Measurements from ENCODE around the gene TJP1. TPM values are rescaled to one million over a fixed set of nuclear protein-coding genes. Genes with fewer than 3 reads are reported as not detected.

TJP1 gene
- total and polyA plus RNA-seq, 9 of the 15 experiments (the other 6 are each of a cell fraction or from before 2014, with no cell fraction given): 9.1 to 39.3 (median 28.0) TPM

DNA sequence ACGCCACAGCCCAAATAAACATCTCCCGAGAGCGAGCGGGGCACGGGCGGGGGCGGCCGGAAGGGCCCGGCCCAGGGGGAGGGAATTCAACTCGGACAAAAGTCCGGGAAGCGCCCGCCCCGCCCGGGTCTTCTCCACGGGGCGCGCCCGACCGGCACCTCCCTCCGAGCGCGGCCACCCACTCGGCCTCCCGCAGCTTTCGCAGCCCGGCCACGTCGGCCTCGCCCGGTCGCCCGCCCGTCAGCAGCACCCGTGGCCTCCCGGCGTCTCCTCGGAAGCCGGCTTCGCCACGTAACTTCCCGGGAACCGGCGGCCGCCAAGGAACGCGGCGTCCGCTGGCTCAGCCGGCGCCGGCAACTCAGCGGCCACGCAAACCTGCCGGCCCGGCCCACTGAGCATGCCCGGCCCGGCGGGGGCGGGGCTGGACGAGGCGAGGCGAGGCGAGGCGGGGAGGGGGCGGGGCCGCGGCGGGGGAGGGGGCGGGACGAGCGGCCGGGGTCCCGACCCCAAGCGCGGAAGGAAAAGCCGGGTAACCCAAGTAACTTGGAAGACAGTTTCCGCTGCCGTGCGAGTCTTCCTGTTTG, at the start of gene TJP1 (continued):
- TF ChIP-seq, protein P1, sequence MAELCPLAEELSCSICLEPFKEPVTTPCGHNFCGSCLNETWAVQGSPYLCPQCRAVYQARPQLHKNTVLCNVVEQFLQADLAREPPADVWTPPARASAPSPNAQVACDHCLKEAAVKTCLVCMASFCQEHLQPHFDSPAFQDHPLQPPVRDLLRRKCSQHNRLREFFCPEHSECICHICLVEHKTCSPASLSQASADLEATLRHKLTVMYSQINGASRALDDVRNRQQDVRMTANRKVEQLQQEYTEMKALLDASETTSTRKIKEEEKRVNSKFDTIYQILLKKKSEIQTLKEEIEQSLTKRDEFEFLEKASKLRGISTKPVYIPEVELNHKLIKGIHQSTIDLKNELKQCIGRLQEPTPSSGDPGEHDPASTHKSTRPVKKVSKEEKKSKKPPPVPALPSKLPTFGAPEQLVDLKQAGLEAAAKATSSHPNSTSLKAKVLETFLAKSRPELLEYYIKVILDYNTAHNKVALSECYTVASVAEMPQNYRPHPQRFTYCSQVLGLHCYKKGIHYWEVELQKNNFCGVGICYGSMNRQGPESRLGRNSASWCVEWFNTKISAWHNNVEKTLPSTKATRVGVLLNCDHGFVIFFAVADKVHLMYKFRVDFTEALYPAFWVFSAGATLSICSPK (IDR thresholded peaks at IDR 0.05; ENCODE audit: borderline replicate concordance): no peak
- TF ChIP-seq ZNF584 (CRISPR knock-in tag; IDR thresholded peaks at IDR 0.05; ENCODE audit: low read depth): no peak
- TF ChIP-seq MBD2 (IDR thresholded peaks at IDR 0.05; ENCODE audit: borderline replicate concordance, low read depth): no peak
- TF ChIP-seq, protein P2, sequence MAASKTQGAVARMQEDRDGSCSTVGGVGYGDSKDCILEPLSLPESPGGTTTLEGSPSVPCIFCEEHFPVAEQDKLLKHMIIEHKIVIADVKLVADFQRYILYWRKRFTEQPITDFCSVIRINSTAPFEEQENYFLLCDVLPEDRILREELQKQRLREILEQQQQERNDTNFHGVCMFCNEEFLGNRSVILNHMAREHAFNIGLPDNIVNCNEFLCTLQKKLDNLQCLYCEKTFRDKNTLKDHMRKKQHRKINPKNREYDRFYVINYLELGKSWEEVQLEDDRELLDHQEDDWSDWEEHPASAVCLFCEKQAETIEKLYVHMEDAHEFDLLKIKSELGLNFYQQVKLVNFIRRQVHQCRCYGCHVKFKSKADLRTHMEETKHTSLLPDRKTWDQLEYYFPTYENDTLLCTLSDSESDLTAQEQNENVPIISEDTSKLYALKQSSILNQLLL (CRISPR knock-in tag; IDR thresholded peaks at IDR 0.05; ENCODE audit: borderline replicate concordance): no peak
- peak; percentile 47 to 51; a peak in 2 of 4 replicates for TF ChIP-seq MAZ (CRISPR knock-in tag; conservative IDR thresholded peaks at IDR 0.05 in 1 of 2, IDR thresholded peaks at IDR 0.05 in 1 of 2)
- no peak for TF ChIP-seq CHD1 (IDR thresholded peaks at IDR 0.05; ENCODE audit: low read length)
- peak; percentile 40; the same call in 1 of the 2 replicates for TF ChIP-seq ZBTB7A (IDR thresholded peaks at IDR 0.05; ENCODE audit: borderline replicate concordance, control insufficient read depth, low read depth, low read length)
- no peak for TF ChIP-seq RBM14 (IDR thresholded peaks at IDR 0.05; ENCODE audit: borderline replicate concordance, insufficient read depth, low read depth, low read length)
- no peak for TF ChIP-seq ZNF696 (CRISPR knock-in tag; conservative IDR thresholded peaks at IDR 0.05)
- no peak for TF ChIP-seq BRD4 (IDR thresholded peaks at IDR 0.05)
- no peak for TF ChIP-seq ZNF551 (CRISPR knock-in tag; IDR thresholded peaks at IDR 0.05)
- no peak for TF ChIP-seq SOX6 (IDR thresholded peaks at IDR 0.05)
- TF ChIP-seq SMAD2 (IDR thresholded peaks at IDR 0.05; ENCODE audit: low read depth, low read length): no peak
- TF ChIP-seq NELFE (IDR thresholded peaks at IDR 0.05; ENCODE audit: insufficient read depth, insufficient read length): no peak
- TF ChIP-seq NCOA2 (IDR thresholded peaks at IDR 0.05; ENCODE audit: partially characterized antibody in 2 of 2): no peak
- TF ChIP-seq ZKSCAN1 (IDR thresholded peaks at IDR 0.05; ENCODE audit: low read depth, low read length): no peak
